Mesenchymal stem cell (in vitro differentiated cells and primary cell): Measurements from ENCODE around the gene GNLY.
"Not testable (repeated sequence)": the region's sequence is repeated elsewhere in the genome, so short reads cannot be mapped to it uniquely, and the experiment has no call there.

ENCODE experiments used
- DNase-seq: peaks from one replicate; pipeline ENCODE4 v3.0.0-alpha.2; 2013
- H2AFZ ChIP-seq: one replicate; pipeline ENCODE4 v1.6.1; 2013; ENCODE audit warnings: low read depth, mild to moderate bottlenecking, control low read depth, inconsistent platforms, low read length, moderate library complexity
- H2AK5ac ChIP-seq: 2 replicates; pipeline ENCODE4 v1.6.1; 2013; ENCODE audit warnings: low read length, moderate library complexity, mild to moderate bottlenecking, inconsistent platforms; ENCODE audit not compliant: severe bottlenecking
- H2BK120ac ChIP-seq: one replicate; pipeline ENCODE4 v1.6.1; 2013; ENCODE audit warnings: low read depth, mild to moderate bottlenecking, inconsistent platforms, low read length, moderate library complexity
- H2BK12ac ChIP-seq, 2 experiments: one replicate each; pipeline ENCODE4 v1.6.1; 2013; ENCODE audit warnings: inconsistent platforms in 2 of 2, low read length in 2 of 2, mild to moderate bottlenecking in 2 of 2, moderate library complexity in 2 of 2, control low read depth in 1 of 2
- H2BK15ac ChIP-seq: one replicate; pipeline ENCODE4 v1.6.1; 2013; ENCODE audit warnings: mild to moderate bottlenecking, low read depth, inconsistent platforms; ENCODE audit not compliant: poor library complexity, severe bottlenecking
- H2BK5ac ChIP-seq: 2 replicates; pipeline ENCODE4 v1.6.1; 2013; ENCODE audit warnings: low read depth, mild to moderate bottlenecking, low read length, control low read depth, inconsistent platforms; ENCODE audit not compliant: poor library complexity, severe bottlenecking
- H3K14ac ChIP-seq, 2 experiments: one replicate each; pipeline ENCODE4 v1.6.1; 2013; ENCODE audit warnings: inconsistent platforms in 2 of 2, low read length in 2 of 2, control low read depth in 1 of 2, mild to moderate bottlenecking in 1 of 2, moderate library complexity in 1 of 2
- H3K18ac ChIP-seq, 2 experiments: one replicate each; pipeline ENCODE4 v1.6.1; 2013; ENCODE audit warnings: inconsistent platforms in 2 of 2, low read length in 2 of 2, control low read depth in 1 of 2, low read depth in 1 of 2, mild to moderate bottlenecking in 1 of 2
- H3K23ac ChIP-seq, 2 experiments: one replicate each; pipeline ENCODE4 v1.6.1; 2013; ENCODE audit warnings: inconsistent platforms in 2 of 2, low read length in 2 of 2, mild to moderate bottlenecking in 2 of 2, moderate library complexity in 2 of 2, control low read depth in 1 of 2
- H3K27ac ChIP-seq: 2 replicates; pipeline ENCODE4 v1.5.1; 2013; ENCODE audit warnings: mild to moderate bottlenecking, moderate library complexity, low read length, control low read depth, inconsistent platforms; ENCODE audit not compliant: poor library complexity, severe bottlenecking
- H3K27me3 ChIP-seq, 2 experiments: 2 replicates each; pipeline versions ENCODE4 v1.6.1 to v1.7.0; 2013; ENCODE audit warnings: low read length in 2 of 2, mild to moderate bottlenecking in 2 of 2, moderate library complexity in 2 of 2, control low read depth in 1 of 2, inconsistent platforms in 1 of 2; ENCODE audit not compliant: control insufficient read depth in 1 of 2, insufficient read depth in 1 of 2
- H3K36me3 ChIP-seq, 2 experiments: 2 replicates each; pipeline versions ENCODE4 v1.6.1 to v1.7.0; 2013; ENCODE audit warnings: low read length in 2 of 2, control low read depth in 1 of 2, inconsistent platforms in 1 of 2, low read depth in 1 of 2, mild to moderate bottlenecking in 1 of 2; ENCODE audit not compliant: insufficient read depth in 2 of 2, control insufficient read depth in 1 of 2
- H3K4ac ChIP-seq, 2 experiments: one replicate each; pipeline ENCODE4 v1.6.1; 2013; ENCODE audit warnings: inconsistent platforms in 2 of 2, low read length in 2 of 2, mild to moderate bottlenecking in 2 of 2, moderate library complexity in 2 of 2, control low read depth in 1 of 2, low read depth in 1 of 2
- H3K4me1 ChIP-seq: 2 replicates; pipeline ENCODE4 v1.6.1; 2013; ENCODE audit warnings: low read depth, low read length, control low read depth; ENCODE audit not compliant: control insufficient read depth, insufficient read depth
- H3K4me2 ChIP-seq: 2 replicates; pipeline ENCODE4 v1.6.1; 2013; ENCODE audit warnings: low read length, mild to moderate bottlenecking, inconsistent platforms; ENCODE audit not compliant: poor library complexity, severe bottlenecking
- H3K4me3 ChIP-seq, 2 experiments: 2 replicates each; pipeline versions ENCODE4 v1.5.1 to v1.7.0; 2013; ENCODE audit warnings: low read length in 2 of 2, mild to moderate bottlenecking in 2 of 2, control low read depth in 1 of 2, low read depth in 1 of 2; ENCODE audit not compliant: insufficient read depth in 1 of 2
- H3K79me1 ChIP-seq: replicated peaks from 2 replicates; pipeline ENCODE4 v1.6.1; 2013; ENCODE audit warnings: mild to moderate bottlenecking, control low read depth, low read length, inconsistent platforms; ENCODE audit not compliant: poor library complexity, severe bottlenecking
- H3K9ac ChIP-seq: 2 replicates; pipeline ENCODE4 v1.7.0; 2013; ENCODE audit warnings: mild to moderate bottlenecking, low read length, moderate library complexity
- H3K9me3 ChIP-seq: 2 replicates; pipeline ENCODE4 v1.7.0; 2013; ENCODE audit warnings: mild to moderate bottlenecking, low read length; ENCODE audit not compliant: control insufficient read depth
- H4K8ac ChIP-seq: one replicate; pipeline ENCODE4 v1.6.1; 2013; ENCODE audit warnings: inconsistent platforms, mild to moderate bottlenecking, low read length, moderate library complexity
- H4K91ac ChIP-seq: one replicate; pipeline ENCODE4 v1.6.1; 2013; ENCODE audit warnings: mild to moderate bottlenecking, low read length, inconsistent platforms
- WGBS: methylation state at CpG from one replicate; pipeline ENCODE4 v1.1.7; 2013; ENCODE audit warnings: mixed read lengths; 5-methylcytosine and 5-hydroxymethylcytosine counted together

GNLY gene

GRCh38 chr2:85668009-85668856, 25.9 kb upstream of the GNLY start, which contains the start of gene SFTPB:
TSS of gene SFTPB (minus strand) at chr2:85668199. CDS start at chr2:85668183, 16 bp downstream.
- no peak within 1 kb of the TSS for H2BK120ac ChIP-seq
- no peak within 1 kb of the TSS for H3K4ac ChIP-seq
- H3K4me3 ChIP-seq, result no peak within 1 kb of the TSS
- no peak for DNase-seq
- no peak within 1 kb of the TSS for H3K14ac ChIP-seq
- H3K18ac ChIP-seq, result no peak within 1 kb of the TSS
- no peak within 1 kb of the TSS for H2BK5ac ChIP-seq
- H2AFZ ChIP-seq, result no peak within 1 kb of the TSS
- no peak within 1 kb of the TSS for H3K9ac ChIP-seq
- no peaks in the 10 kb centered on the region for H3K36me3 ChIP-seq
- no peak within 1 kb of the TSS for H4K91ac ChIP-seq
- no peak within 1 kb of the TSS for H2AK5ac ChIP-seq
- H3K27ac ChIP-seq, result no peak within 1 kb of the TSS
- H3K79me1 ChIP-seq, result no peaks in the 10 kb centered on the region
- 80% methylated on average over 4 of the region's 5 CpGs for whole genome bisulfite sequencing
- no peak within 1 kb of the TSS for H3K23ac ChIP-seq
- peaks cover 0 to 3% of the 10 kb centered on the region in 2 experiments for H3K27me3 ChIP-seq
- no peak within 1 kb of the TSS for H2BK12ac ChIP-seq
- H3K4me2 ChIP-seq, result no peak within 1 kb of the TSS
- no peak within 1 kb of the TSS for H2BK15ac ChIP-seq
- peaks cover 6% of the 10 kb centered on the region for H3K4me1 ChIP-seq
- no peaks in the 10 kb centered on the region for H3K9me3 ChIP-seq
- H4K8ac ChIP-seq, result no peak within 1 kb of the TSS

GRCh38 chr2:85668857-85669142, 25.4 kb upstream of the GNLY start:
- no peak overlapping the region for H2BK12ac ChIP-seq
- no peak overlapping the region for H2BK15ac ChIP-seq
- no peak overlapping the region for H3K4me2 ChIP-seq
- H3K9ac ChIP-seq, result no peak overlapping the region
- no peaks in the 10 kb centered on the region for H3K79me1 ChIP-seq
- peaks cover 2% of the 10 kb centered on the region for H3K4me1 ChIP-seq
- no peak overlapping the region for H3K4ac ChIP-seq
- H2BK5ac ChIP-seq, result no peak overlapping the region
- H3K27ac ChIP-seq, result no peak overlapping the region
- no peak overlapping the region for H4K8ac ChIP-seq
- H3K14ac ChIP-seq, result no peak overlapping the region
- 72% methylated on average over 3 of the region's 3 CpGs for WGBS
- no peaks in the 10 kb centered on the region for H3K9me3 ChIP-seq
- H2AFZ ChIP-seq, result no peak overlapping the region
- no peak overlapping the region for H2BK120ac ChIP-seq
- H3K36me3 ChIP-seq, result no peaks in the 10 kb centered on the region
- H4K91ac ChIP-seq, result no peak overlapping the region
- H3K18ac ChIP-seq, result no peak overlapping the region
- H3K27me3 ChIP-seq, result peaks cover 0 to 3% of the 10 kb centered on the region in 2 experiments
- H3K23ac ChIP-seq, result no peak overlapping the region
- no peak for DNase-seq
- H3K4me3 ChIP-seq, result no peak overlapping the region
- no peak overlapping the region for H2AK5ac ChIP-seq

- H3K23ac ChIP-seq, result no peak overlapping the region
- H3K4ac ChIP-seq, result no peak overlapping the region
- H3K9me3 ChIP-seq, result no peaks in the 10 kb centered on the region
- no peak overlapping the region for H2BK15ac ChIP-seq
- no peak overlapping the region for H4K8ac ChIP-seq
- no peak overlapping the region for H2AFZ ChIP-seq
- H2BK120ac ChIP-seq, result no peak overlapping the region
- H3K27me3 ChIP-seq, result peaks cover 0 to 3% of the 10 kb centered on the region in 2 experiments
- no peak overlapping the region for H2BK5ac ChIP-seq
- H3K27ac ChIP-seq, result no peak overlapping the region
- no peak overlapping the region for H3K14ac ChIP-seq
- no peak overlapping the region for H3K18ac ChIP-seq
- no peaks in the 10 kb centered on the region for H3K36me3 ChIP-seq
- DNase-seq, result no peak
- H3K4me1 ChIP-seq, result no peaks in the 10 kb centered on the region
- no peak overlapping the region for H4K91ac ChIP-seq
- no peaks in the 10 kb centered on the region for H3K79me1 ChIP-seq
- no peak overlapping the region for H2AK5ac ChIP-seq
- 90% methylated on average over 5 of the region's 5 CpGs for WGBS
- H3K9ac ChIP-seq, result no peak overlapping the region
- no peak overlapping the region for H3K4me2 ChIP-seq
- H3K4me3 ChIP-seq, result no peak overlapping the region
- H2BK12ac ChIP-seq, result no peak overlapping the region
Observed at GRCh38 chr2:85669549-85669948, 24.6 kb upstream of the GNLY start.

- H2AK5ac ChIP-seq, H2BK120ac ChIP-seq, H4K8ac ChIP-seq, H4K91ac ChIP-seq, H3K4me3 ChIP-seq, H2BK12ac ChIP-seq, H3K9ac ChIP-seq, H3K4me2 ChIP-seq, H3K27ac ChIP-seq, H2AFZ ChIP-seq, H3K4me1 ChIP-seq, DNase-seq, H3K4ac ChIP-seq, H2BK5ac ChIP-seq, H3K36me3 ChIP-seq, H3K27me3 ChIP-seq, H3K79me1 ChIP-seq, H3K23ac ChIP-seq, H3K9me3 ChIP-seq, H3K18ac ChIP-seq, H3K14ac ChIP-seq, H2BK15ac ChIP-seq: not testable (repeated sequence)
- WGBS, result 87% methylated on average over 12 of the region's 13 CpGs
Observed at GRCh38 chr2:85670416-85670815, 23.7 kb upstream of the GNLY start.
